Keratinocyte (primary cell): ENCODE results near the gene AMIGO1. TPM values are rescaled to one million over a fixed set of nuclear protein-coding genes. Genes with fewer than 3 reads are reported as not detected.

Experiments used
- DNase-seq: peaks from one replicate; pipeline ENCODE4 v3.0.0-alpha.2; 2011; ENCODE audit warnings: low read depth, missing footprints, low spot score
- FAIRE-seq: peaks from 2 replicates; lab custom pipeline; 2011; peaks lifted over from hg19 to GRCh38; lab: Jason Lieb, UNC
- H2AFZ ChIP-seq: 2 replicates; pipeline ENCODE4 v1.6.0; 2012; ENCODE audit warnings: low read length, control low read depth, inconsistent platforms; ENCODE audit not compliant: control insufficient read depth
- H3K27ac ChIP-seq: 2 replicates; pipeline ENCODE4 v1.5.1; 2011; ENCODE audit warnings: low read length; ENCODE audit not compliant: control insufficient read depth, insufficient read depth
- H3K27me3 ChIP-seq: 3 replicates; pipeline ENCODE4 v1.6.0; 2011; ENCODE audit warnings: low read length; ENCODE audit not compliant: control insufficient read depth, insufficient read depth; ENCODE audit errors: extremely low read depth
- H3K36me3 ChIP-seq, 2 experiments: 2 replicates in 1 of 2; 3 replicates in 1 of 2; pipeline ENCODE4 v1.5.1; 2011; ENCODE audit warnings: low read length in 2 of 2, mild to moderate bottlenecking in 1 of 2; ENCODE audit not compliant: control insufficient read depth in 2 of 2, insufficient read depth in 2 of 2; ENCODE audit errors: extremely low read depth in 1 of 2
- H3K4me1 ChIP-seq: 3 replicates; pipeline ENCODE4 v1.5.1; 2011; ENCODE audit warnings: low read length; ENCODE audit not compliant: control insufficient read depth, insufficient read depth; ENCODE audit errors: extremely low read depth
- H3K4me2 ChIP-seq: 3 replicates; pipeline ENCODE4 v1.6.0; 2011; ENCODE audit warnings: low read depth, low read length; ENCODE audit not compliant: control insufficient read depth, insufficient read depth; ENCODE audit errors: extremely low read depth
- H3K4me3 ChIP-seq, 3 experiments: fragments of 200-600 bp in 1 of 3; sonication (generic) in 1 of 3; 2 replicates in 2 of 3; 3 replicates in 1 of 3; pipeline ENCODE4 v1.5.1; 2011 to 2016; ENCODE audit warnings: low read length in 3 of 3, mild to moderate bottlenecking in 3 of 3, control low read depth in 2 of 3, inconsistent platforms in 1 of 3, low read depth in 1 of 3, mixed read lengths in 1 of 3, mixed run types in 1 of 3, moderate library complexity in 1 of 3; ENCODE audit not compliant: control insufficient read depth in 2 of 3, insufficient read depth in 2 of 3; ENCODE audit errors: extremely low read depth in 1 of 3
- H3K79me2 ChIP-seq: 2 replicates; pipeline ENCODE4 v1.6.0; 2012; ENCODE audit warnings: low read length; ENCODE audit not compliant: control insufficient read depth, insufficient read depth
- H3K9ac ChIP-seq: 3 replicates; pipeline ENCODE4 v1.6.0; 2011; ENCODE audit warnings: low read length; ENCODE audit not compliant: control insufficient read depth, insufficient read depth; ENCODE audit errors: extremely low read depth
- H3K9me1 ChIP-seq: 3 replicates; pipeline ENCODE4 v1.6.0; 2011; ENCODE audit warnings: low read length; ENCODE audit not compliant: control insufficient read depth, insufficient read depth; ENCODE audit errors: extremely low read depth
- H3K9me3 ChIP-seq: 2 replicates; pipeline ENCODE4 v1.5.1; 2012; ENCODE audit warnings: low read depth, low read length; ENCODE audit not compliant: control insufficient read depth
- H4K20me1 ChIP-seq: 3 replicates; pipeline ENCODE4 v1.6.0; 2011; ENCODE audit warnings: low read length; ENCODE audit not compliant: control insufficient read depth, insufficient read depth; ENCODE audit errors: extremely low read depth
- CTCF ChIP-seq, 3 experiments: IDR thresholded peaks in 1 of 3; conservative IDR thresholded peaks in 1 of 3; optimal IDR thresholded peaks in 1 of 3; 2 replicates in 2 of 3; 3 replicates in 1 of 3; pipeline versions ENCODE3 to v1.5.1; 2011; ENCODE audit warnings: low read length in 3 of 3, mild to moderate bottlenecking in 3 of 3, moderate library complexity in 2 of 3, control low read depth in 1 of 3, inconsistent platforms in 1 of 3; ENCODE audit not compliant: insufficient read depth in 2 of 3; ENCODE audit errors: extremely low read depth in 1 of 3
- EZH2 ChIP-seq: IDR thresholded peaks from one replicate; pipeline ENCODE4 v1.6.1; 2012; ENCODE audit warnings: inconsistent platforms, mild to moderate bottlenecking, low read length, moderate library complexity
- dilution Hi-C: fragments of 300-500 bp; cut with MboI; formaldehyde crosslinking; loops from one replicate; pipeline ENCODE4 v1.7.0; 2020; ENCODE audit warnings: low sequenced_read_pairs; ENCODE audit not compliant: extremely low pct_ligation_motif_present
- polyA plus RNA-seq, 5 experiments: library from polyadenylated mRNA; depleted of rRNA in 3 of 5; stranded (reverse) in 3 of 5; stranded (forward) in 1 of 5; unstranded in 1 of 5; fragments of >200 nt; gene quantifications; 1 replicate in 1 of 5; 2 replicates in 3 of 5; 3 replicates in 1 of 5; pipeline versions ENCODE4 v1.2.1 to v1.2.3, GENCODE V29; 2011 to 2012; ENCODE audit warnings: missing spikeins in 2 of 5, low read depth in 1 of 5, low replicate concordance in 1 of 5

The AMIGO1 gene
- polyA plus RNA-seq, 1 donor (not counting 4 experiments of a cell fraction or from before 2014, with no cell fraction given), result 0.26 TPM

- peaks cover 1% of the 10 kb centered on the region for H3K27me3 ChIP-seq
- no peaks in the 10 kb centered on the region for H4K20me1 ChIP-seq
- peaks cover 11% of the 10 kb centered on the region for H3K4me1 ChIP-seq
- DNase-seq, result no peak
- H3K79me2 ChIP-seq, result peaks cover 5% of the 10 kb centered on the region
- dilution Hi-C loops, result no loop called here
- H3K9me1 ChIP-seq, result peaks cover 4% of the 10 kb centered on the region
- TF ChIP-seq CTCF (optimal IDR thresholded peaks at IDR 0.05 in 1 of 3, IDR thresholded peaks at IDR 0.05 in 1 of 3, conservative IDR thresholded peaks at IDR 0.05 in 1 of 3; ENCODE audit: extremely low read depth in 1 of 3, insufficient read depth in 2 of 3, low read length in 3 of 3) (no peak), EZH2 (no peak)
- no peak overlapping the region for H2AFZ ChIP-seq
- H3K4me3 ChIP-seq, result no peak overlapping the region
- H3K4me2 ChIP-seq, result no peak overlapping the region
- H3K27ac ChIP-seq, result no peak overlapping the region
- H3K9me3 ChIP-seq, result no peaks in the 10 kb centered on the region
- FAIRE-seq, result no peak
- no peak overlapping the region for H3K9ac ChIP-seq
- peaks cover 8 to 13% of the 10 kb centered on the region in 2 experiments for H3K36me3 ChIP-seq
These were observed 21.3 kb downstream of the AMIGO1 start for GRCh38 chr1:109488201-109488600.

- Histone ChIP-seq H3K9ac (no peak overlapping the region), H3K27me3 (peaks cover 6% of the 10 kb centered on the region), H3K4me1 (peaks cover 11% of the 10 kb centered on the region), H3K79me2 (peaks cover 5% of the 10 kb centered on the region), H3K4me3 (no peak overlapping the region), H3K9me1 (peaks cover 4% of the 10 kb centered on the region), H3K9me3 (no peaks in the 10 kb centered on the region), H3K4me2 (no peak overlapping the region), H3K27ac (no peak overlapping the region), H4K20me1 (no peaks in the 10 kb centered on the region), H3K36me3 (peaks cover 8 to 13% of the 10 kb centered on the region in 2 experiments), H2AFZ (no peak overlapping the region)
- no peak for TF ChIP-seq CTCF (optimal IDR thresholded peaks at IDR 0.05 in 1 of 3, IDR thresholded peaks at IDR 0.05 in 1 of 3, conservative IDR thresholded peaks at IDR 0.05 in 1 of 3; ENCODE audit: extremely low read depth in 1 of 3, insufficient read depth in 2 of 3, low read length in 3 of 3)
- DNase-seq (no peak), FAIRE-seq (no peak)
- dilution Hi-C loops, result no loop called here
These were observed 22.3 kb downstream of the AMIGO1 start for GRCh38 chr1:109487261-109487660.
